GM12892 (cell line): ENCODE data around the gene PINLYP.

Experiments
- POLR2A ChIP-seq: IDR thresholded peaks from 2 replicates; pipeline ENCODE4 v1.6.1; 2011; ENCODE audit warnings: low read depth, low read length, control low read depth
- POLR2AphosphoS5 ChIP-seq: IDR thresholded peaks from 2 replicates; pipeline ENCODE4 v1.6.1; 2011; ENCODE audit warnings: low read depth, low read length, control low read depth

- TF ChIP-seq POLR2A: no peak
- TF ChIP-seq POLR2AphosphoS5: no peak
Measured at GRCh38 chr19:43623889-43624670, 48.5 kb downstream of the PINLYP start.
